Caki2 (cell line): ENCODE measurements around the gene KRTAP9-9. TPM values are rescaled to one million over a fixed set of nuclear protein-coding genes. Genes with fewer than 3 reads are reported as not detected.

ENCODE experiments used
- DNase-seq: peaks from one replicate; pipeline ENCODE4 v3.0.0-alpha.2; 2015; ENCODE audit warnings: low read depth
- in situ Hi-C: cut with HindIII; loops from 2 replicates; pipeline ENCODE4 v1.10.0; 2016; ENCODE audit warnings: low sequenced_read_pairs, low pct_unique_long_range_greater_than_20kb, mixed read lengths
- total RNA-seq: library from RNA; depleted of rRNA; stranded (reverse); fragments of >200 nt; shearing (Covaris generic); gene quantifications from 2 replicates; pipeline ENCODE4 v1.2.3, GENCODE V29; 2014; ENCODE audit warnings: low replicate concordance; rRNA removed

Gene KRTAP9-9
- total RNA-seq, 1 experiment from 2014 or later: not detected

- in situ Hi-C loops: no loop called here
- no peak for DNase-seq
Measured at GRCh38 chr17:41302981-41303380, 47.8 kb downstream of the KRTAP9-9 start.

- DNase-seq: no peak
- in situ Hi-C loops: no loop called here
Measured at GRCh38 chr17:41304091-41304490, 48.9 kb downstream of the KRTAP9-9 start.

Other genes starting within 250 kb of the KRTAP9-9 start
- not detected in 2 replicates for gene KRTAP3-1, start 246.3 kb upstream of the KRTAP9-9 start, total RNA-seq
- not detected in 2 replicates for gene KRTAP1-5, start 228.2 kb upstream of the KRTAP9-9 start, total RNA-seq
- not detected in 2 replicates for gene KRTAP1-4, start 225.2 kb upstream of the KRTAP9-9 start, total RNA-seq
- not detected in 2 replicates for gene KRTAP1-3, start 220.5 kb upstream of the KRTAP9-9 start, total RNA-seq
- gene KRTAP1-1, start 213.9 kb upstream of the KRTAP9-9 start, total RNA-seq: not detected in 2 replicates
- not detected in 2 replicates for gene KRTAP2-1, start 208.1 kb upstream of the KRTAP9-9 start, total RNA-seq
- not detected in 2 replicates for gene KRTAP2-2, start 200.2 kb upstream of the KRTAP9-9 start, total RNA-seq
- gene KRTAP2-3, start 195.3 kb upstream of the KRTAP9-9 start, total RNA-seq: not detected in 2 replicates
- not detected in 2 replicates for gene KRTAP2-4, start 189.5 kb upstream of the KRTAP9-9 start, total RNA-seq
- not detected in 2 replicates for gene KRTAP4-7, start 171.2 kb upstream of the KRTAP9-9 start, total RNA-seq
- not detected in 2 replicates for gene KRTAP4-8, start 157.2 kb upstream of the KRTAP9-9 start, total RNA-seq
- not detected in 2 replicates for gene KRTAP4-16, start 153.2 kb upstream of the KRTAP9-9 start, total RNA-seq
- not detected in 2 replicates for gene KRTAP4-9, start 150.0 kb upstream of the KRTAP9-9 start, total RNA-seq
- gene KRTAP4-11, start 137.0 kb upstream of the KRTAP9-9 start, total RNA-seq: not detected in 2 replicates
- not detected in 2 replicates for gene KRTAP4-12, start 131.2 kb upstream of the KRTAP9-9 start, total RNA-seq
- gene KRTAP4-6, start 114.8 kb upstream of the KRTAP9-9 start, total RNA-seq: not detected in 2 replicates
- not detected in 2 replicates for gene KRTAP4-5, start 105.6 kb upstream of the KRTAP9-9 start, total RNA-seq
- gene KRTAP4-4, start 94.6 kb upstream of the KRTAP9-9 start, total RNA-seq: not detected in 2 replicates
- gene KRTAP4-3, start 87.2 kb upstream of the KRTAP9-9 start, total RNA-seq: not detected in 2 replicates
- not detected in 2 replicates for gene KRTAP4-2, start 77.2 kb upstream of the KRTAP9-9 start, total RNA-seq
- not detected in 2 replicates for gene KRTAP4-1, start 70.5 kb upstream of the KRTAP9-9 start, total RNA-seq
- gene KRTAP9-1, start 65.5 kb upstream of the KRTAP9-9 start, total RNA-seq: not detected in 2 replicates
- not detected in 2 replicates for gene KRTAP9-2, start 28.7 kb upstream of the KRTAP9-9 start, total RNA-seq
- not detected in 2 replicates for gene KRTAP9-3, start 22.9 kb upstream of the KRTAP9-9 start, total RNA-seq
- not detected in 2 replicates for gene KRTAP9-8, start 17.4 kb upstream of the KRTAP9-9 start, total RNA-seq
- gene KRTAP9-4, start 5.7 kb upstream of the KRTAP9-9 start, total RNA-seq: not detected in 2 replicates
- gene KRTAP9-6, start 10.0 kb downstream of the KRTAP9-9 start, total RNA-seq: not detected in 2 replicates
- not detected in 2 replicates for gene KRTAP9-7, start 20.3 kb downstream of the KRTAP9-9 start, total RNA-seq
- gene KRTAP29-1, start 47.5 kb downstream of the KRTAP9-9 start, total RNA-seq: not detected in 2 replicates
- not detected in 2 replicates for gene KRTAP16-1, start 53.9 kb downstream of the KRTAP9-9 start, total RNA-seq
- gene KRTAP17-1, start 60.3 kb downstream of the KRTAP9-9 start, total RNA-seq: not detected in 2 replicates
- not detected in 2 replicates for gene KRT33A, start 95.4 kb downstream of the KRTAP9-9 start, total RNA-seq
- not detected in 2 replicates for gene KRT33B, start 114.4 kb downstream of the KRTAP9-9 start, total RNA-seq
- gene KRT34, start 126.9 kb downstream of the KRTAP9-9 start, total RNA-seq: 0.20 TPM in 1 of 2 replicates, not detected in the other
- not detected in 2 replicates for gene KRT31, start 142.2 kb downstream of the KRTAP9-9 start, total RNA-seq
- not detected in 2 replicates for gene KRT37, start 169.2 kb downstream of the KRTAP9-9 start, total RNA-seq
- gene KRT38, start 185.6 kb downstream of the KRTAP9-9 start, total RNA-seq: not detected in 2 replicates
- gene KRT32, start 212.0 kb downstream of the KRTAP9-9 start, total RNA-seq: not detected in 2 replicates
- not detected in 2 replicates for gene KRT35, start 225.8 kb downstream of the KRTAP9-9 start, total RNA-seq
- gene KRT36, start 234.5 kb downstream of the KRTAP9-9 start, total RNA-seq: not detected in 2 replicates